GM19023 (cell line): Measurements from ENCODE around the gene KTN1.
A peak's percentile ranks its signal among the peaks of the same experiment; 100 is the strongest.

Experiments used
- ATAC-seq: cut with Tn5 transposase; IDR thresholded peaks from one replicate; pipeline ENCODE4 v1.9.1; 2021; ENCODE audit warnings: mild to moderate bottlenecking, moderate library complexity; ENCODE audit not compliant: unreplicated experiment

Gene KTN1

DNA sequence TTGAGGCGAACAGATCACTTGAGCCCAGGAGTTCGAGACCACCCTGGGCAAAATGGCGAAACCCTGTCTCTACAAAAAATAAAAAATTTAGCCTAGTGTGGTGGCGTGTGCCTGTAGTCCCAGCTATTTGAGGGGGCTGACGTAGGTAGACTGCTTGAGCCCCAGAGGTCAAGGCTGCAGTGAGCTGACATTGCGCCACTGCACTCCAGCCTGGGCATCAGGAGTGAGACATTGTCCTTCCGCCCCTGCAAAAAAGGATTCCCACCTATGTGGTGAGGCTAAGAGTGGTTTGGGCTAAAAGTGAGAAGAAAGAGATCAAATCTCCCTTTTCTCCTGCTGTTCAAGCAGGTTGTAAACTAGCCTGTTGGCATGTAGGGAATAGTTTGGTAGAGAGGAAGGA is 5.0 kb upstream of the KTN1 start:
- no peak for ATAC-seq

GRCh38 chr14:55577229-55577628 is 2.8 kb upstream of the KTN1 start:
- ATAC-seq = no peak

GRCh38 chr14:55578511-55578910 is 1.5 kb upstream of the KTN1 start:
- no peak for ATAC-seq

DNA sequence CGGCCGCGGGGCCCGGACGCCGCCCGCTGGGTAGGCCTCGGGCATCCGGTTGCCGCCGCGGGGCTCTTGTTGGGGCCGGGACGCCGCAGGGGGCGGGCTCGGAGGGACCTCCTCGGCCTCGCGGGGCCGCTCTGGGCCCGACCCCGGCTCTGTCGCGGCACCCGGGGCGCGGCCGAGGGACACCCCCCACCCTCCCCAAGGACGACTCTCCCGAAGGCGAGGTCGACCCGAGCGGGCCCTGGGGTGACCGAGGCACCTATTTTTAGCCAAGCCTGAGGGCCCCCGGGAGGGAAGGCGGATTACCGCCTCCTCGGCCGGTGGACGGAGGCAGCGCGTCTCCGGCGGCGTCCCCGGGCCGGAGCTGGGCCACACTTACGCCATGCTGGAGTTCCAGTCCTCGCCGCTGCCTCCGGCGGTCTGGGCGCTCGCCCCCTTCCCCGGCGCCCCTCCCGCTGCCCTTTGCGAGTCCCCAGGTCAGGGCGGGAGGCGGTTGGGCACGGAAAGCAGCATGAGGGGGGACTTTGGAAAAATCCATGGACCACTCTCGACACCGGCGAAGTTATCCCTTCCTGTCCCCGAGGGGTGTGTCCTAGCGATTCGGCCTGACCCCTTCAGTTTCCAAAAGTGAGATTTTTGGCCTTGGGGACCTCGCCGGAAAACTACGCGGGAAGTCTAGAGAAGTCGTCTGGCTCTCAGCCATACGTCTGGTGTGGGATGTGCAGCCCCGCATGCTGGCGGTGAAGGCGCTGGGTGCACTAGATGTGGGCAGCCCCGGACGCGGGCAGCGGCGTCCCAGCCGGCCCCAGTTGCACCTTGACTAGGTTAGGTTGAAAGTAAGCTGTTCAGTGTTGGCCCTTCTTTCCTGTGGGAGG is 699 bp downstream of the KTN1 start:
- ATAC-seq = peak; percentile 62

DNA sequence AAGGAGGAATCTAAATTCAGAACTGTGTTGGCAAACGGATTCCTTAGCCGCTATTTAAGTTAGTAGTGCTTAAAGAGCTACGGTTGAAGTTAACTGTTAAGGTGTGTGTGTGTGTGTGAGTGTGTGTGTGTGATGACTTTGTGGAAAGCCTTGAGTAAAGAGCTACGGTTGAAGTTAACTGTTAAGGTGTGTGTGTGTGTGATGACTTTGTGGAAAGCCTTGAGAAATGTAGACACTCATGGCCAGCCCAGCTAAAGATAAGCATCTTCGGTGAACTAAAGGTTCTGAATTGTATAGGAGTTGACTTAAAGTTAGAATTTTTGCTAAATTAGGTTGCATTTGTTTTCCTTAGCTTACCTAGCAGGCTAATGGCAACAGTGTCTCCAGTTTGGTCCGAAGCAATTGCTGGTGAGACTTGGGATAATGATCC is 1.4 kb downstream of the KTN1 start:
- ATAC-seq = no peak

GRCh38 chr14:55582746-55583145 is 2.7 kb downstream of the KTN1 start:
- no peak for ATAC-seq

DNA sequence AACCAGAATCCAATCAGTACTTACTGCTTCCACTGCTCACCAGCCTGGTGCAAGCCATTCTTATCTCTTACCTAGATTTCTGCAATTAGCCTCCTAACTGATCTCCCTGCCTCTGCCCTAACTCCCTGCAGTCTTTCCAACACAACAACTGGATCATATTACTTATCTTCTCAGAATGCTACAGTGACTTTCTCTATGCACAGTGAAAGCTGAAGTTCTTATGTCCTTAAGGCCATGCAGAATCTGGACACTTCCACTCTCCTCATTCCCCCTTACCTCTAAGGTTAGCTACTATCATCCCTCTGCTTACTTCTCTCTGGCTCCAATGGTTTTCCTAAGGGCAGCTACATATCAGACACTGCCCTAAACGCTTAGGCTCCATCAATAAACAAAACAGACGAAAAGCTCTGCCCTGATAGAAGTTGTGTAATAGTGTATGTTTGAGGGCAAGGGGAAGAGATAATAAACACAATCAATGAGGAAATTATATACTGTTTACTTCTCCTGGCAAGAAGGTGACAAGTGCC is 4.0 kb downstream of the KTN1 start:
- ATAC-seq = no peak

- no peak for ATAC-seq
Measured at GRCh38 chr14:55585854-55586253, 5.8 kb downstream of the KTN1 start.

DNA sequence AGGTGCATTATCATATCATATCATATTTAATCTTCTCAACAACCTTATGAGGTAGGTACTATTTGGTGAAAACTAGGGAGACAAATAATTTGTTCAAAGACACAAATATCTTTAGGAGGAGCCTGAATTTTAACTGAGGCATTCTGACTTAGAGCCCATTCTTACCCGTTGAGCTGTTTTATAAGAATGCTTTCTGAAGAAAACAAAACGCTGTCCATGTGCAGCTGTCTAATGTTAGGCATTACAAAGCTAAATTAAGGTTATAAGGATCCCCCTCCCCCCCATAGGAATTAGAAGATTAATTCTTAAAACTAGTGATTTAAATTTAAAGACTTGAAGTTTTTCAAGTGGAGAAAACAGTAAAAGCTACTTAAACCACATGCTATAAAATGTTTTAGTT is 6.4 kb downstream of the KTN1 start:
- ATAC-seq = no peak

DNA sequence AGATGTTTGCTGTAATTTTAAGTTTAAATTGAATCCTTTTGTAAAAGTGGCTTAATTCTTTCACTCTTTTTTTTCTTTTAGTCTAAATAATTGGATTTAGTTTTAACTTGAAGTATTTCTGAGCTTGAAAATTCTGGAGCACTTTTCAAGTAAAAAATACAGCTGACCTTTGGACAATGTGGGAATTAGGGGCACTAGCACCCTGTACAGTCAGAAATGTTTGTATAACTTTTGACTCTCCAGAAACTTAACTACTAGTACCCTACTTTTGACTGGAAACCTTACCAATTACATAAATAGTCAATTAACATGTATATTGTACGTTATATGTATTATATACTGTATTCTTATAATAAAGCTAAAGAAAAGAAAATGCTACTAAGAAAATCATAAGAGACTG is 7.8 kb downstream of the KTN1 start:
- no peak for ATAC-seq

- no peak for ATAC-seq
Measured at GRCh38 chr14:55588259-55588699, 8.3 kb downstream of the KTN1 start.

- ATAC-seq = no peak
Measured at GRCh38 chr14:55589171-55589570, 9.2 kb downstream of the KTN1 start.

DNA sequence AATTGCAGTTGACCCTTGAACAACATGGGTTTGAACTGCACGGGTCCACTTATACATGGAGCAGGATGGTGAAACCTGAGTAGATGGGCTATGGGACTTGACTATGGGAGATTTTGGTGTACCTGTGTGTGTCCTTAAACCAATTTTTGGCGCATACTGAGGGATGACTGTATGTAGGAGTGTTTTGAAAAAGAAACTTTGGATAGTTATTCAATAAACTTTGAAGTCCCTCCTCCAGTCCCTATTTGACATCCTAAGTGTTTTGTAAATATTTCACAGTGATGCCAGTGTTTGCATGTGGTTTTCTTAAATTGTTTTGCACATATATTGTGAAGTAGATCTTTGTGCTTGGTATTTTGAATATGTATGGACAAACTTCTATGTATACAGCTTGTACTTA is 12.4 kb downstream of the KTN1 start:
- ATAC-seq = no peak

DNA sequence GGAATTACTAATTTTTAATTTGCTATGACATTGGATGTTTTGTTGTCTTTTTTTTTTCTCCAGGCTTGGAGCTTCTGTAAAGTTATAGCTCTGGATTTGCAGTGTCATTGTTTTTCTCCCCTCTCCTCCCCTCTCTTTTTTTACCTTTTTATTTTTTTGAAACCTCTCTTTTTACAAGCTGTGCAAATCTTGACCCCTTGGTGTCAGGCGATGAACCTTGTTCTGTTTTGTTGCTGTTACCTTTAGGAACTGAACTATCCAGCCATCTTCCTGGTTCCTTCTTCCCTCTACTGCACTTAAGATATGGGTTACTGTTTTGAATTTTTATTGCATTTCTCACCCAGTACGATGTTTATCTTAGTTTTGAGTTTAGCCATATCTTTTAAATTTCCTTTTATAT is 13.7 kb downstream of the KTN1 start:
- ATAC-seq = no peak

DNA sequence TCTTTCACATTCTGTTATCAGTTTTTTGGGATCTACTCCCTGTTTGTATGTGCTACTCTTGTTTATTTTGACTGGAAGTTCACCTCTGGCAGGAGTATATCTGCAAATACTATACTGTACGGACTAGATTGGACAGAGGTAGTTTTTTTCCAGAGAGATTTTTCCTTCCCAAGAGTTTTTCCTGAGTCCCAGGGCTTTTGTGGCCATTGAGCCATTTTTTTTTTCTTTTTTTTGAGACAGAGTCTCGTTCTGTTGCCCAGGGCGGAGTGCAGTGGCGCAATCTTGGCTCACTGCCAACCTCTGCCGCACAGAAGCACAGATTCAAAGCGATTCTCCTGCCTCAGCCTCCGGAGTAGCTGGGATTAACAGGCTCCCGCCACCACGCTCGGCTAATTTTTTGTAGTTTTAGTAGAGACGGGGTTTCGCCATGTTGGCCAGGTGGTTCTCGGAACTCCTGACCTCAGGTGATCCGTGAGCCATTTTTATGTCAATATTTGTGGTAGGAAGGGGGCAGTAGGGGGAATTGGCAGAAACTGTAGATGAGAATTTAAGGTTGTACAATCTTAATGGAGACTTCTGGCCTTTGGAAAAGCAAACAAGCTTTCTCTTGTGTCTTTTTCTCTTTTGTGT is 19.4 kb downstream of the KTN1 start:
- ATAC-seq = no peak

DNA sequence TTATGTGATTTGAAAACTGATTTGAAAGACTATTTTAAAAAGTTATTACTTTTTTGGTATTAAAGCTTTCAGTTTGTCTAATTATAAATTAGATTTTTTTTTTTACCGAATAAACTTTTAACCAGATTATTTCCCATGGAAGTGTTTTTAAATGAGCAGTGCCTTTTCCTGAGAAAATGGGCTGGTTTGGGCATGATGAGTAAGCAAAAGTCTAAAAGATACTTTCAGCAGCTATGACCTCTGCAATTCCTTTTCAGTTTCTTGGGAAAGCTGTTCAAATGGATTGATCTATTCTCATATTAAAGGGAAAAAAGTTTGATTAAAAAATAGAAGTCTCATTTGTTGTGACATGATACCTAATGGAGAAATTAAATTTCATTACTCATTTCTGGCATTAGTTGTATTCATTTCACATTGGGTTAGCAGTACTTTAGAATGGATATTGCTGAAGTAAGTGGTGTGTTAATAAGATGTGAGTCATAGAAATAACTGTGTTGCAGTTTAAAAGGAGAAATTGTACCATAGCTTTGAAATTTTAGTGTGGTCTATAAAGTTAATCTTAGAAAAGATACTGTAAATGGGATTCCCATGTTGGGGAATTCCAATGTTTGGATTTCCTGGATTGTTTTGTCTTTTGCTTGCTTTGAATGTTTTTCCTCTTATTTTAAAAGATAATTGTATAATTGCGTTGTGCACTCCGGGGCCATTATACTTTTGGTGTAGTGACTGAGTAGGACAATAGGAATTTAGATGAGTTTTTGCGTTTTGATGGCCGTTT is 21.0 kb downstream of the KTN1 start:
- no peak for ATAC-seq

DNA sequence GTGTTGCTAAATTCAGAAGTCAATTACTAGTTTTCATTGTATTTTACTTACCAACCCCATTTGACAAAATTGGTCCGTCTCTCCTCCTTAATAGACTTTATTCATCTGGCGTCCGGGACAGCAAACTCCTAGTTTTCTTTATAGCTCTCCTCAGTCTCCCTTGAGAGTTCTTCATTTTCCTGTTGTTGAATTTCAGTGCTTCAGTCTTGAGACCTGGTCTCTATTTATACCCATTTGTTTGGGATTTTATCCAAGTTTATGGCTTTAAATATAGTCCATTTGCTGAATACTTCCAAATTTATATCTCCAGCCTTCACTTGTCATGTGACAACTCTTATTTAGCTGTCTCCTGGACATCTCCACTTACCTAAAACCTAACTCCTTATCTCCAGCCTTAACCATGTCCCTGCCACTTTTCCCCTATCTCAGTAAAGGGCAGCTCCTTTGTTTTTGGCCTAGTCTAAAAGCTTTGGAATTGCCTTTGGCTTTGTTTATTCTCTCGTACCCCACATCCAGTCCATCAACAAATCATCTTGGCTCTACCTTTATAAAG is 23.5 kb downstream of the KTN1 start:
- ATAC-seq = no peak

- ATAC-seq = no peak
Measured at GRCh38 chr14:55604488-55604887, 24.5 kb downstream of the KTN1 start.

GRCh38 chr14:55604900-55605418 is 25.0 kb downstream of the KTN1 start:
- no peak for ATAC-seq

DNA sequence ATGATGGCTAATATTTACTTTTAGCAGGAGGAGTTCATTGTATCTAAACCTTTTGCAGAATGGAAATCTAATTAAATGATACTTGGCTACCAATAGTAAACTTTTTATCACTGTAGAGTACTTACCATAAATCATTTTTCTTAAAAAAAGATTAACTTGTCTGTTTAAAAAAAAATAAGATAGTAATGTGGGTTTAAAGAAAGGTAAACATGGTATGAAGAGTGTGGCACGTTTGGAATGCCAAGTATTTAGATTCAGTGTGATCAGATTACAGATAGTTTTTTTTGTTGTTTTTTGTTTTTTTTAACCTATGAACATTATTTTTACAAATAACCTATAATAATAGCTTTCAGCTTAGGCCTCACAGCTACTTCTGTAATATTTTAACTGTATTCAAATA is 25.8 kb downstream of the KTN1 start:
- no peak for ATAC-seq

DNA sequence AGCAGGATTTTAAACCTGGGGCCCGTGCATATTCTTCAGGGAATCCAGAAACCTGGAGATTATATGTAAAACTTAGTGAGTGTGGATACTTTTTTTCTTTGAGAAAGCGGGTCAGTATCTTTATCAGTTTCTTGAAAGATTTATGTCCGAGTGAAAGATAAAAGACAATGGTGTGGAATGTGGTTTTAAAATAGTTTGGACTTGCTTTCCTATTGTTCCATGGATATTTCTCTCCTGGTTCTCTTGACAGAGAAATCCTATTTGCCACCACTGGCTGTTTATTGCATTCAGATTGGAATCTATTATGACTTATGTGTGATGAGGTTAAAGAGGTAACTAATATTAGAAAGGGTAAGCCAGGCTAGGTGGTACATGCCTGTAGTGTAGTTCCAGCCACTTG is 27.4 kb downstream of the KTN1 start:
- no peak for ATAC-seq
